ENCODE measurements around the gene CXCL1.

The CXCL1 gene

GRCh38 chr4:73869130-73870055 is at the start of gene CXCL1:
TSS of gene CXCL1 (plus strand) at chr4:73869393. CDS start at chr4:73869471, 78 bp downstream.
- no peak for DNase-seq

GRCh38 chr4:73821325-73821724 is 47.9 kb upstream of the CXCL1 start:
- DNase-seq: no peak

GRCh38 chr4:73822389-73822788 is 46.8 kb upstream of the CXCL1 start:
- DNase-seq: no peak

GRCh38 chr4:73822812-73823504 is 46.2 kb upstream of the CXCL1 start:
- DNase-seq: no peak

- no peak for DNase-seq
Measured at GRCh38 chr4:73823760-73824159, 45.4 kb upstream of the CXCL1 start.

GRCh38 chr4:73828956-73829355 is 40.2 kb upstream of the CXCL1 start:
- no peak for DNase-seq

GRCh38 chr4:73831569-73831968 is 37.6 kb upstream of the CXCL1 start:
- no peak for DNase-seq

GRCh38 chr4:73832651-73833237 is 36.4 kb upstream of the CXCL1 start:
- no peak for DNase-seq

GRCh38 chr4:73836373-73837279 is 32.6 kb upstream of the CXCL1 start, which contains the start of gene CXCL6:
TSS of gene CXCL6 (plus strand) at chr4:73836678. CDS start at chr4:73836751, 73 bp downstream.
- DNase-seq: no peak

- DNase-seq: no peak
Measured at GRCh38 chr4:73839071-73839470, 30.1 kb upstream of the CXCL1 start.

GRCh38 chr4:73839715-73840114 is 29.5 kb upstream of the CXCL1 start:
- no peak for DNase-seq

- DNase-seq: no peak
Measured at GRCh38 chr4:73841243-73841925, 27.8 kb upstream of the CXCL1 start.

GRCh38 chr4:73842696-73843095 is 26.5 kb upstream of the CXCL1 start:
- DNase-seq: no peak

GRCh38 chr4:73843369-73843768 is 25.8 kb upstream of the CXCL1 start:
- DNase-seq: no peak

- DNase-seq: no peak
Measured at GRCh38 chr4:73844345-73844744, 24.8 kb upstream of the CXCL1 start.

- DNase-seq: no peak
Measured at GRCh38 chr4:73844806-73845205, 24.4 kb upstream of the CXCL1 start.

GRCh38 chr4:73847526-73848182 is 21.5 kb upstream of the CXCL1 start:
- no peak for DNase-seq

GRCh38 chr4:73848183-73848777 is 20.9 kb upstream of the CXCL1 start:
- DNase-seq: no peak

- no peak for DNase-seq
Measured at GRCh38 chr4:73850261-73850970, 18.8 kb upstream of the CXCL1 start.

GRCh38 chr4:73851293-73851692 is 17.9 kb upstream of the CXCL1 start:
- no peak for DNase-seq
